Stomach smooth muscle (tissue), 2 donors: ENCODE measurements around the gene SSR2.

Source experiments
- H3K27ac ChIP-seq: one replicate; pipeline ENCODE4 v1.7.0; 2013; ENCODE audit warnings: mild to moderate bottlenecking, low read length, inconsistent platforms
- H3K27me3 ChIP-seq, 2 donors: one replicate each; pipeline ENCODE4 v1.7.0; 2013; ENCODE audit warnings: low read length in 2 of 2; ENCODE audit not compliant: insufficient read depth in 2 of 2, control insufficient read depth in 1 of 2
- H3K36me3 ChIP-seq, 2 donors: one replicate each; pipeline ENCODE4 v1.7.0; 2013; ENCODE audit warnings: low read length in 2 of 2; ENCODE audit not compliant: control insufficient read depth in 2 of 2, insufficient read depth in 2 of 2
- H3K4me1 ChIP-seq: one replicate; pipeline ENCODE4 v1.7.0; 2013; ENCODE audit warnings: low read length; ENCODE audit not compliant: control insufficient read depth, insufficient read depth
- H3K4me3 ChIP-seq, 2 donors: one replicate each; pipeline ENCODE4 v1.7.0; 2013; ENCODE audit warnings: low read length in 2 of 2
- H3K9ac ChIP-seq, 2 donors: one replicate each; pipeline ENCODE4 v1.7.0; 2013; ENCODE audit warnings: low read length in 2 of 2, mild to moderate bottlenecking in 1 of 2
- H3K9me3 ChIP-seq, 2 donors: one replicate each; pipeline ENCODE4 v1.7.0; 2013; ENCODE audit warnings: low read length in 2 of 2; ENCODE audit not compliant: control insufficient read depth in 2 of 2
- donor health status: healthy.
- donor health status: Pancreatic carcinoma.

SSR2 gene

GRCh38 chr1:156056326-156056849 is 35.6 kb upstream of the SSR2 start:
- peaks cover 23% of the 10 kb centered on the region for H3K4me1 ChIP-seq
- H3K27ac ChIP-seq: no peak overlapping the region
- no peak overlapping the region for H3K9ac ChIP-seq
- no peaks in the 10 kb centered on the region for H3K9me3 ChIP-seq
- no peaks in the 10 kb centered on the region for H3K27me3 ChIP-seq
- H3K36me3 ChIP-seq: peaks cover 2 to 6% of the 10 kb centered on the region in 2 donors
- no peak overlapping the region for H3K4me3 ChIP-seq

GRCh38 chr1:156055281-156056048 is 34.7 kb upstream of the SSR2 start:
- peaks cover 23% of the 10 kb centered on the region for H3K4me1 ChIP-seq
- H3K36me3 ChIP-seq: peaks cover 2 to 9% of the 10 kb centered on the region in 2 donors
- H3K9ac ChIP-seq: peak overlapping the region; percentile 80 to 85
- peak overlapping the region; percentile 83 to 98 for H3K4me3 ChIP-seq
- peak overlapping the region; percentile 18 for H3K27ac ChIP-seq
- no peaks in the 10 kb centered on the region for H3K9me3 ChIP-seq
- H3K27me3 ChIP-seq: no peaks in the 10 kb centered on the region

GRCh38 chr1:156054500-156055280 is 33.9 kb upstream of the SSR2 start, which contains the start of gene LAMTOR2:
LAMTOR2 (plus strand) TSS chr1:156054782; CDS start chr1:156054890, 108 bp downstream.
- Histone ChIP-seq H3K4me3 (peak within 1 kb of the TSS; percentile 83 to 98), H3K36me3 (peaks cover 6 to 10% of the 10 kb centered on the region in 2 donors), H3K9me3 (no peaks in the 10 kb centered on the region), H3K27ac (peak within 1 kb of the TSS; percentile 79), H3K27me3 (no peaks in the 10 kb centered on the region), H3K4me1 (peaks cover 23% of the 10 kb centered on the region), H3K9ac (peak within 1 kb of the TSS; percentile 80 to 85)

- H3K36me3 ChIP-seq: peaks cover 6 to 15% of the 10 kb centered on the region in 2 donors
These were observed 33.2 kb upstream of the SSR2 start, which contains the start of gene UBQLN4 for GRCh38 chr1:156053768-156054499. UBQLN4 (minus strand) TSS chr1:156053798; CDS start chr1:156053701, 97 bp downstream.

GRCh38 chr1:156052862-156053767 is 32.4 kb upstream of the SSR2 start:
- no peaks in the 10 kb centered on the region for H3K27me3 ChIP-seq
- peak overlapping the region; percentile 64 for H3K27ac ChIP-seq
- H3K9me3 ChIP-seq: no peaks in the 10 kb centered on the region
- peak overlapping the region; percentile 73 to 79 for H3K4me3 ChIP-seq
- peak overlapping the region; percentile 60 to 62 for H3K9ac ChIP-seq
- peaks cover 7 to 16% of the 10 kb centered on the region in 2 donors for H3K36me3 ChIP-seq
- H3K4me1 ChIP-seq: peaks cover 23% of the 10 kb centered on the region

More at GRCh38 chr1:156053768-156054499, 33.2 kb upstream of the SSR2 start, which contains the start of gene UBQLN4:
- Histone ChIP-seq H3K27ac (peak within 1 kb of the TSS; percentile 79), H3K9ac (peak within 1 kb of the TSS; percentile 79 to 80), H3K27me3 (no peaks in the 10 kb centered on the region), H3K4me1 (peaks cover 23% of the 10 kb centered on the region), H3K4me3 (peak within 1 kb of the TSS; percentile 83 to 98), H3K9me3 (no peaks in the 10 kb centered on the region)

GRCh38 chr1:156051011-156051725 is 30.4 kb upstream of the SSR2 start:
- no peak overlapping the region for H3K4me3 ChIP-seq
- H3K9me3 ChIP-seq: no peaks in the 10 kb centered on the region
- H3K4me1 ChIP-seq: peaks cover 21% of the 10 kb centered on the region
- H3K9ac ChIP-seq: no peak overlapping the region
- no peak overlapping the region for H3K27ac ChIP-seq
- no peaks in the 10 kb centered on the region for H3K27me3 ChIP-seq
- H3K36me3 ChIP-seq: peaks cover 7 to 17% of the 10 kb centered on the region in 2 donors

GRCh38 chr1:156050376-156050775 is 29.6 kb upstream of the SSR2 start:
- H3K9me3 ChIP-seq: no peaks in the 10 kb centered on the region
- H3K27ac ChIP-seq: no peak overlapping the region
- no peak overlapping the region for H3K9ac ChIP-seq
- H3K36me3 ChIP-seq: peaks cover 7 to 17% of the 10 kb centered on the region in 2 donors
- H3K4me3 ChIP-seq: no peak overlapping the region
- H3K27me3 ChIP-seq: no peaks in the 10 kb centered on the region
- peaks cover 15% of the 10 kb centered on the region for H3K4me1 ChIP-seq

GRCh38 chr1:156048663-156049258 is 28.0 kb upstream of the SSR2 start:
- H3K9me3 ChIP-seq: no peaks in the 10 kb centered on the region
- H3K27ac ChIP-seq: no peak overlapping the region
- H3K36me3 ChIP-seq: peaks cover 10 to 23% of the 10 kb centered on the region in 2 donors
- peaks cover 7% of the 10 kb centered on the region for H3K4me1 ChIP-seq
- H3K27me3 ChIP-seq: no peaks in the 10 kb centered on the region
- no peak overlapping the region for H3K4me3 ChIP-seq
- no peak overlapping the region for H3K9ac ChIP-seq

GRCh38 chr1:156045076-156045475 is 24.3 kb upstream of the SSR2 start:
- Histone ChIP-seq H3K27me3 (no peaks in the 10 kb centered on the region), H3K27ac (no peak overlapping the region), H3K9ac (no peak overlapping the region), H3K4me3 (no peak overlapping the region), H3K36me3 (peaks cover 34 to 45% of the 10 kb centered on the region in 2 donors), H3K9me3 (no peaks in the 10 kb centered on the region), H3K4me1 (no peaks in the 10 kb centered on the region)
